ENCODE data around the gene MAL.

DNA sequence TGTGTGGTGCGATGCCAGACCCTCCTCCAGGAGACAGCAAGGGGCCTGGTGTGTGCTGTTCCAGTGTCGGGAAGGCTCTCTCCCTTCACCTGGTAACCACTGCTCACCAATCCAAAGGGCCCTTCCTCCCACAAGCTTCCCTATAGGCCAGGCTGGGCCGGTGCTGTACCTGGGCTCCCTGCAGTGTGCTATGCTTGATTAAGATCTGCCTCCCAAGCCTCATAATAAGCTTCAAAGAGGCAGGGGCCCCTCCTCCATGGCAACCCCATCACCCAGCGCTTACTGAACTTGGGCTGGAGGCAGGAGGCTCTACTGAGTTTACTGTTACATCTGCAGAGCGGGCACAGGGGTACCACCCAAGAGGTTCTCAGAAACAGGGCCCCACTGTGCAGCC, 4.5 kb upstream of the MAL start:
- TF ChIP-seq, protein P1, sequence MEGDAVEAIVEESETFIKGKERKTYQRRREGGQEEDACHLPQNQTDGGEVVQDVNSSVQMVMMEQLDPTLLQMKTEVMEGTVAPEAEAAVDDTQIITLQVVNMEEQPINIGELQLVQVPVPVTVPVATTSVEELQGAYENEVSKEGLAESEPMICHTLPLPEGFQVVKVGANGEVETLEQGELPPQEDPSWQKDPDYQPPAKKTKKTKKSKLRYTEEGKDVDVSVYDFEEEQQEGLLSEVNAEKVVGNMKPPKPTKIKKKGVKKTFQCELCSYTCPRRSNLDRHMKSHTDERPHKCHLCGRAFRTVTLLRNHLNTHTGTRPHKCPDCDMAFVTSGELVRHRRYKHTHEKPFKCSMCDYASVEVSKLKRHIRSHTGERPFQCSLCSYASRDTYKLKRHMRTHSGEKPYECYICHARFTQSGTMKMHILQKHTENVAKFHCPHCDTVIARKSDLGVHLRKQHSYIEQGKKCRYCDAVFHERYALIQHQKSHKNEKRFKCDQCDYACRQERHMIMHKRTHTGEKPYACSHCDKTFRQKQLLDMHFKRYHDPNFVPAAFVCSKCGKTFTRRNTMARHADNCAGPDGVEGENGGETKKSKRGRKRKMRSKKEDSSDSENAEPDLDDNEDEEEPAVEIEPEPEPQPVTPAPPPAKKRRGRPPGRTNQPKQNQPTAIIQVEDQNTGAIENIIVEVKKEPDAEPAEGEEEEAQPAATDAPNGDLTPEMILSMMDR (IDR thresholded peaks at IDR 0.05; ENCODE audit: low read length) = no peak
- no peak for TF ChIP-seq EZH2 (IDR thresholded peaks at IDR 0.05; ENCODE audit: borderline replicate concordance, low read length)

Data from OCI-LY1 (cell line).